IMR-90 (cell line): ENCODE measurements around the gene FBLN1. TPM values are rescaled to one million over a fixed set of nuclear protein-coding genes. Genes with fewer than 3 reads are reported as not detected.

Source experiments
- ATAC-seq: fragments of 200-7000 bp; cut with Tn5 transposase; 2 replicates; pipeline ENCODE4 v1.9.1; 2020; ENCODE audit warnings: low read depth, mild to moderate bottlenecking, moderate library complexity
- BruUV-seq: library from RNA; stranded (reverse); fragments of 400-500 nt; replicated peaks from 2 replicates; lab custom pipeline; 2021; lab: Mats Ljungman, UMichigan
- CTCF ChIA-PET: fragments of 300-600 bp; formaldehyde crosslinking; extraction: SDS; loops from one replicate; lab custom pipeline; 2021; ENCODE audit warnings: antibody characterized with exemption; lab: Yijun Ruan, JAX
- POLR2A ChIA-PET: fragments of 300-600 bp; sonication (Branson Sonifier 250); formaldehyde crosslinking; loops from one replicate; lab custom pipeline; 2022; ENCODE audit warnings: antibody characterized with exemption; ENCODE audit not compliant: unreplicated experiment; lab: Charles Lee
- DNase-seq: peaks from one replicate; pipeline ENCODE4 v3.0.0; 2013
- H2AFZ ChIP-seq: replicated peaks from 2 replicates; pipeline ENCODE3; 2013; ENCODE audit warnings: low read length, mild to moderate bottlenecking; ENCODE audit not compliant: poor library complexity
- H2AK5ac ChIP-seq: 2 replicates; pipeline ENCODE4 v1.6.1; 2013; ENCODE audit warnings: low read depth, low read length, inconsistent platforms
- H2AK9ac ChIP-seq: replicated peaks from 2 replicates; pipeline ENCODE3; 2013; ENCODE audit warnings: mild to moderate bottlenecking, low read depth, low read length, moderate library complexity; ENCODE audit not compliant: poor library complexity
- H2BK120ac ChIP-seq: 2 replicates; pipeline ENCODE4 v1.6.1; 2013; ENCODE audit warnings: low read depth, low read length, inconsistent platforms
- H2BK15ac ChIP-seq: 3 replicates; pipeline ENCODE4 v1.6.1; 2013; ENCODE audit warnings: low read depth, low read length, inconsistent platforms
- H2BK20ac ChIP-seq: 2 replicates; pipeline ENCODE4 v1.6.1; 2013; ENCODE audit warnings: low read depth, mild to moderate bottlenecking, inconsistent platforms, low read length, moderate library complexity
- H2BK5ac ChIP-seq: 2 replicates; pipeline ENCODE4 v1.6.1; 2013; ENCODE audit warnings: mild to moderate bottlenecking, low read depth, low read length, inconsistent platforms; ENCODE audit not compliant: poor library complexity, severe bottlenecking
- H3K14ac ChIP-seq: replicated peaks from 2 replicates; pipeline ENCODE4 v1.6.1; 2013; ENCODE audit warnings: low read depth, low read length, inconsistent platforms
- H3K18ac ChIP-seq: 2 replicates; pipeline ENCODE4 v1.6.1; 2013; ENCODE audit warnings: low read depth, low read length, control low read depth
- H3K23ac ChIP-seq: 2 replicates; pipeline ENCODE4 v1.6.1; 2013; ENCODE audit warnings: low read depth, low read length, inconsistent platforms
- H3K27ac ChIP-seq: 2 replicates; pipeline ENCODE4 v1.5.1; 2013; ENCODE audit warnings: mild to moderate bottlenecking, control low read depth, low read length; ENCODE audit not compliant: insufficient read depth
- H3K27me3 ChIP-seq: 2 replicates; pipeline ENCODE4 v1.6.1; 2013; ENCODE audit warnings: low read length; ENCODE audit not compliant: control insufficient read depth, insufficient read depth
- H3K36me3 ChIP-seq: 2 replicates; pipeline ENCODE4 v1.6.1; 2013; ENCODE audit warnings: low read length, mixed read lengths; ENCODE audit not compliant: control insufficient read depth, insufficient read depth
- H3K4ac ChIP-seq: 2 replicates; pipeline ENCODE4 v1.6.1; 2013; ENCODE audit warnings: low read depth, low read length, inconsistent platforms
- H3K4me1 ChIP-seq: 2 replicates; pipeline ENCODE4 v1.6.1; 2013; ENCODE audit warnings: low read length, mixed read lengths; ENCODE audit not compliant: control insufficient read depth, insufficient read depth
- H3K4me2 ChIP-seq: 2 replicates; pipeline ENCODE4 v1.6.1; 2013; ENCODE audit warnings: low read depth, mild to moderate bottlenecking, control low read depth, low read length, moderate library complexity
- H3K4me3 ChIP-seq: 2 replicates; pipeline ENCODE4 v1.5.1; 2013; ENCODE audit warnings: low read depth, mild to moderate bottlenecking, control low read depth, low read length, moderate library complexity; ENCODE audit not compliant: insufficient read depth
- H3K56ac ChIP-seq: 2 replicates; pipeline ENCODE4 v1.6.1; 2013; ENCODE audit warnings: low read length, inconsistent platforms; ENCODE audit not compliant: insufficient read depth; ENCODE audit errors: extremely low read depth
- H3K79me1 ChIP-seq, 2 experiments: 2 replicates each; pipeline ENCODE4 v1.6.1; 2013; ENCODE audit warnings: low read length in 2 of 2, inconsistent platforms in 1 of 2, low read depth in 1 of 2
- H3K9ac ChIP-seq: 2 replicates; pipeline ENCODE4 v1.6.1; 2013; ENCODE audit warnings: low read depth, low read length, control low read depth
- H3K9me1 ChIP-seq: 2 replicates; pipeline ENCODE4 v1.6.1; 2013; ENCODE audit warnings: low read length, inconsistent platforms; ENCODE audit not compliant: insufficient read depth
- H3K9me3 ChIP-seq: 2 replicates; pipeline ENCODE4 v1.6.1; 2013; ENCODE audit warnings: low read length; ENCODE audit not compliant: control insufficient read depth, insufficient read depth
- H4K20me1 ChIP-seq: 2 replicates; pipeline ENCODE4 v1.6.1; 2013; ENCODE audit warnings: low read length, inconsistent platforms; ENCODE audit not compliant: insufficient read depth
- H4K5ac ChIP-seq: 2 replicates; pipeline ENCODE4 v1.6.1; 2013; ENCODE audit warnings: mild to moderate bottlenecking, low read depth, low read length, control low read depth
- H4K8ac ChIP-seq, 2 experiments: 2 replicates each; pipeline ENCODE4 v1.6.1; 2013; ENCODE audit warnings: low read depth in 2 of 2, low read length in 2 of 2, control low read depth in 1 of 2, inconsistent platforms in 1 of 2
- H4K91ac ChIP-seq: 2 replicates; pipeline ENCODE4 v1.6.1; 2013; ENCODE audit warnings: low read depth, low read length, inconsistent platforms; ENCODE audit not compliant: insufficient read depth
- BHLHE40 ChIP-seq: fragments of 150-350 bp; IDR thresholded peaks from 2 replicates; pipeline ENCODE4 v1.6.1; 2016; ENCODE audit warnings: mild to moderate bottlenecking, low read depth, low read length
- CEBPB ChIP-seq: IDR thresholded peaks from 2 replicates; pipeline ENCODE4 v1.6.1; 2012; ENCODE audit warnings: low read depth, low read length, improper control_type of control experiment
- ELK1 ChIP-seq: fragments of 150-350 bp; IDR thresholded peaks from 2 replicates; pipeline ENCODE4 v1.6.1; 2016; ENCODE audit warnings: low read depth, mild to moderate bottlenecking, low read length, moderate library complexity, borderline replicate concordance
- FOS ChIP-seq: fragments of 150-350 bp; IDR thresholded peaks from 2 replicates; pipeline ENCODE4 v1.6.1; 2016; ENCODE audit warnings: low read depth, low read length
- MAFK ChIP-seq: IDR thresholded peaks from 2 replicates; pipeline ENCODE4 v1.6.1; 2012; ENCODE audit warnings: low read depth, low read length, improper control_type of control experiment
- MAZ ChIP-seq: IDR thresholded peaks from 2 replicates; pipeline ENCODE4 v1.6.1; 2012; ENCODE audit warnings: low read depth, mild to moderate bottlenecking, low read length, improper control_type of control experiment, moderate library complexity, borderline replicate concordance
- POLR2A ChIP-seq: IDR thresholded peaks from 2 replicates; pipeline ENCODE4 v1.6.1; 2012; ENCODE audit warnings: mild to moderate bottlenecking, low read depth, low read length
- RAD21 ChIP-seq: IDR thresholded peaks from 2 replicates; pipeline ENCODE4 v1.6.1; 2012; ENCODE audit warnings: low read length, improper control_type of control experiment
- RCOR1 ChIP-seq: IDR thresholded peaks from 2 replicates; pipeline ENCODE4 v1.6.1; 2012; ENCODE audit warnings: mild to moderate bottlenecking, low read length, improper control_type of control experiment; ENCODE audit not compliant: insufficient replicate concordance
- RFX5 ChIP-seq: IDR thresholded peaks from 2 replicates; pipeline ENCODE4 v1.8.0; 2012; ENCODE audit warnings: low read depth, mild to moderate bottlenecking, low read length, moderate library complexity
- WGBS, 2 experiments: methylation state at CpG; one replicate each; pipeline versions ENCODE4 v1.1.5 to v1.1.7; 2013; ENCODE audit warnings: missing lambda C conversion rate in 2 of 2; ENCODE audit not compliant: insufficient read length in 1 of 2; ENCODE audit errors: extremely low coverage in 2 of 2; 5-methylcytosine and 5-hydroxymethylcytosine counted together
- dilution Hi-C: fragments of 300-500 bp; cut with HindIII; formaldehyde crosslinking; loops from one replicate; pipeline ENCODE4 v1.14.3; 2018; ENCODE audit warnings: low sequenced_read_pairs; ENCODE audit not compliant: unreplicated experiment
- in situ Hi-C: fragments of 300-500 bp; cut with MboI; formaldehyde crosslinking; loops from 3 replicates; pipeline ENCODE4 v1.14.3; 2019; ENCODE audit warnings: low sequenced_read_pairs, inconsistent platforms, mixed read lengths
- intact Hi-C: fragments of 100-400 bp; cut with micrococcal nuclease; formaldehyde crosslinking; loops from 2 replicates; pipeline ENCODE4 v1.10.0; 2022
- polyA plus RNA-seq, 3 experiments: library from polyadenylated mRNA; depleted of rRNA; stranded (reverse); fragments of >200 nt; gene quantifications; 2 replicates each; pipeline ENCODE4 v1.2.3, GENCODE V29; 2012; ENCODE audit warnings: low replicate concordance in 1 of 3
- total RNA-seq: library from RNA; depleted of rRNA; stranded (reverse); fragments of >200 nt; gene quantifications from 2 replicates; pipeline ENCODE4 v1.2.3, GENCODE V29; 2012

Gene FBLN1
- total and polyA plus RNA-seq, 2 of the 4 experiments (the other 2 are of a cell fraction) = 11.3 to 87.9 TPM

GRCh38 chr22:45526768-45527360 lies 24.2 kb downstream of the FBLN1 start:
- DNase-seq = peak; percentile 77

More at GRCh38 chr22:45526768-45527360, 24.2 kb downstream of the FBLN1 start:
- Histone ChIP-seq H4K91ac (peak overlapping the region; percentile 2; the same call in 1 of the 2 replicates), H2BK5ac (no peak overlapping the region), H2AK5ac (peak overlapping the region; percentile 31; the same call in 1 of the 2 replicates), H3K27me3 (no peaks in the 10 kb centered on the region), H2BK15ac (peak overlapping the region; percentile 54; the same call in 1 of the 3 replicates), H2AFZ (peak overlapping the region; percentile 47), H3K4me1 (peaks cover 41% of the 10 kb centered on the region), H3K36me3 (peaks cover 73% of the 10 kb centered on the region), H4K20me1 (peaks cover 4% of the 10 kb centered on the region), H3K4me3 (no peak overlapping the region), H3K4me2 (no peak overlapping the region), H3K9me3 (no peaks in the 10 kb centered on the region), H2AK9ac (no peak overlapping the region), H3K27ac (peak overlapping the region; percentile 30; the same call in 1 of the 2 replicates), H3K23ac (peak overlapping the region; percentile 21; the same call in 1 of the 2 replicates), H2BK20ac (peak overlapping the region; percentile 9; the same call in 1 of the 2 replicates), H3K79me1 (peaks cover 0 to 38% of the 10 kb centered on the region in 2 experiments; a peak in 2 of 4 replicates), H3K18ac (peak overlapping the region; percentile 1; the same call in 1 of the 2 replicates), H3K9ac (no peak overlapping the region), H2BK120ac (peak overlapping the region; percentile 41; the same call in 1 of the 2 replicates), H4K8ac (peak overlapping the region in 1 of 2 experiments; percentile 29; a peak in 1 of 4 replicates), H3K9me1 (peaks cover 33% of the 10 kb centered on the region), H4K5ac (peak overlapping the region; percentile 3; the same call in 1 of the 2 replicates), H3K56ac (no peak overlapping the region), H3K14ac (peak overlapping the region; percentile 65; the same call in 1 of the 2 replicates), H3K4ac (peak overlapping the region; percentile 59)
- no CpG with 5 or more reads among the region's 10 CpGs for WGBS, 2 experiments
- in situ Hi-C loops = no loop called here
- POLR2A ChIA-PET = no interaction called here
- TF ChIP-seq RCOR1 = peak; percentile 31
- TF ChIP-seq CEBPB = no peak
- no peak for TF ChIP-seq ELK1
- TF ChIP-seq MAFK = no peak
- no peak for TF ChIP-seq RAD21
- no peak for TF ChIP-seq POLR2A
- TF ChIP-seq RFX5 = no peak
- TF ChIP-seq MAZ = no peak
- TF ChIP-seq BHLHE40 = no peak
- TF ChIP-seq FOS = 0 out of 2 replicates have a peak, but pooled peaks have one; percentile 11
- CTCF ChIA-PET = interaction anchor here (1.6 kb wide), 1 partner anchor 26 kb away, joined by 4 read pairs; no protein-coding TSS in a partner anchor
- intact Hi-C loops = loop anchor here (2.0 kb wide), 1 partner anchor 14 kb away; no protein-coding TSS in a partner anchor
- dilution Hi-C loops = no loop called here
- no TSS peak for BruUV-seq
- peak; percentile 21 for ATAC-seq
